ENCODE data around the gene ADAMTSL3. TPM values are rescaled to one million over a fixed set of nuclear protein-coding genes. Genes with fewer than 3 reads are reported as not detected.
A peak's percentile ranks its signal among the peaks of the same experiment; 100 is the strongest.
"Not testable (repeated sequence)": the region's sequence is repeated elsewhere in the genome, so short reads cannot be mapped to it uniquely, and the experiment has no call there.

Gene ADAMTSL3
- total and polyA plus RNA-seq, 2 donors (not counting 1 experiment from before 2014, with no cell fraction given), result 0.14 to 0.17 TPM

GRCh38 chr15:84054544-84054943 is 400.6 kb downstream of the ADAMTSL3 start:
- not testable (repeated sequence) for H3K9me3 ChIP-seq (ENCODE audit: control insufficient read depth, insufficient read depth, low read depth, low read length); H4K20me1 ChIP-seq (ENCODE audit: control insufficient read depth, extremely low read depth, insufficient read depth, low read length); H3K79me2 ChIP-seq (ENCODE audit: control insufficient read depth, insufficient read depth, low read length); H3K4me1 ChIP-seq (ENCODE audit: control insufficient read depth, extremely low read depth, insufficient read depth, low read length); H3K9ac ChIP-seq (ENCODE audit: insufficient read depth, low read length); H2AFZ ChIP-seq (ENCODE audit: low read length); H3K27me3 ChIP-seq (ENCODE audit: control insufficient read depth, insufficient read depth, low read length); H3K4me2 ChIP-seq (ENCODE audit: extremely low read depth, insufficient read depth, low read length); H3K36me3 ChIP-seq (ENCODE audit: control insufficient read depth, insufficient read depth, low read length); H3K4me3 ChIP-seq (replicated peaks in 1 of 4; ENCODE audit: control extremely low read depth in 1 of 4, insufficient read depth in 1 of 4, low read depth in 3 of 4, low read length in 4 of 4); H3K27ac ChIP-seq (ENCODE audit: insufficient read depth, low read length); DNase-seq (ENCODE audit: low read depth in 2 of 2)
- peak in 1 of 2 donors; percentile 11 for TF ChIP-seq CTCF (conservative IDR thresholded peaks at IDR 0.05 in 1 of 2, IDR thresholded peaks at IDR 0.05 in 1 of 2; ENCODE audit: low read depth in 1 of 2, low read length in 2 of 2)

- Histone ChIP-seq H4K20me1 (ENCODE audit: control insufficient read depth, extremely low read depth, insufficient read depth, low read length) (no peaks in the 10 kb centered on the region), H2AFZ (ENCODE audit: low read length) (no peak overlapping the region), H3K36me3 (ENCODE audit: control insufficient read depth, insufficient read depth, low read length) (no peaks in the 10 kb centered on the region), H3K4me2 (ENCODE audit: extremely low read depth, insufficient read depth, low read length) (no peak overlapping the region), H3K9me3 (ENCODE audit: control insufficient read depth, insufficient read depth, low read depth, low read length) (no peaks in the 10 kb centered on the region), H3K79me2 (ENCODE audit: control insufficient read depth, insufficient read depth, low read length) (no peaks in the 10 kb centered on the region), H3K4me3 (replicated peaks in 1 of 4; ENCODE audit: control extremely low read depth in 1 of 4, insufficient read depth in 1 of 4, low read depth in 3 of 4, low read length in 4 of 4) (no peak overlapping the region), H3K27ac (ENCODE audit: insufficient read depth, low read length) (no peak overlapping the region), H3K27me3 (ENCODE audit: control insufficient read depth, insufficient read depth, low read length) (no peaks in the 10 kb centered on the region), H3K4me1 (ENCODE audit: control insufficient read depth, extremely low read depth, insufficient read depth, low read length) (no peaks in the 10 kb centered on the region), H3K9ac (ENCODE audit: insufficient read depth, low read length) (no peak overlapping the region)
- no peak for DNase-seq (ENCODE audit: low read depth in 2 of 2)
- TF ChIP-seq CTCF (conservative IDR thresholded peaks at IDR 0.05 in 1 of 2, IDR thresholded peaks at IDR 0.05 in 1 of 2; ENCODE audit: low read depth in 1 of 2, low read length in 2 of 2) (no peak), EZH2 (IDR thresholded peaks at IDR 0.05; ENCODE audit: low read length, missing control alignments) (no peak)
These were observed 403.9 kb downstream of the ADAMTSL3 start for GRCh38 chr15:84057714-84058331.

- H2AFZ ChIP-seq (ENCODE audit: low read length); H3K27ac ChIP-seq (ENCODE audit: insufficient read depth, low read length); H3K9ac ChIP-seq (ENCODE audit: insufficient read depth, low read length); H3K4me3 ChIP-seq (replicated peaks in 1 of 4; ENCODE audit: control extremely low read depth in 1 of 4, insufficient read depth in 1 of 4, low read depth in 3 of 4, low read length in 4 of 4); H3K79me2 ChIP-seq (ENCODE audit: control insufficient read depth, insufficient read depth, low read length); H3K4me1 ChIP-seq (ENCODE audit: control insufficient read depth, extremely low read depth, insufficient read depth, low read length); H3K9me3 ChIP-seq (ENCODE audit: control insufficient read depth, insufficient read depth, low read depth, low read length); H4K20me1 ChIP-seq (ENCODE audit: control insufficient read depth, extremely low read depth, insufficient read depth, low read length); H3K4me2 ChIP-seq (ENCODE audit: extremely low read depth, insufficient read depth, low read length); H3K36me3 ChIP-seq (ENCODE audit: control insufficient read depth, insufficient read depth, low read length); H3K27me3 ChIP-seq (ENCODE audit: control insufficient read depth, insufficient read depth, low read length); DNase-seq (ENCODE audit: low read depth in 2 of 2): not testable (repeated sequence)
These were observed 409.8 kb downstream of the ADAMTSL3 start for GRCh38 chr15:84063674-84064073.

- H3K9ac ChIP-seq (ENCODE audit: insufficient read depth, low read length); H4K20me1 ChIP-seq (ENCODE audit: control insufficient read depth, extremely low read depth, insufficient read depth, low read length); H3K4me3 ChIP-seq (replicated peaks in 1 of 4; ENCODE audit: control extremely low read depth in 1 of 4, insufficient read depth in 1 of 4, low read depth in 3 of 4, low read length in 4 of 4); H3K79me2 ChIP-seq (ENCODE audit: control insufficient read depth, insufficient read depth, low read length); DNase-seq (ENCODE audit: low read depth in 2 of 2); H3K36me3 ChIP-seq (ENCODE audit: control insufficient read depth, insufficient read depth, low read length); H3K9me3 ChIP-seq (ENCODE audit: control insufficient read depth, insufficient read depth, low read depth, low read length); H2AFZ ChIP-seq (ENCODE audit: low read length); H3K4me1 ChIP-seq (ENCODE audit: control insufficient read depth, extremely low read depth, insufficient read depth, low read length); H3K27me3 ChIP-seq (ENCODE audit: control insufficient read depth, insufficient read depth, low read length); H3K4me2 ChIP-seq (ENCODE audit: extremely low read depth, insufficient read depth, low read length); H3K27ac ChIP-seq (ENCODE audit: insufficient read depth, low read length): not testable (repeated sequence)
These were observed 414.8 kb downstream of the ADAMTSL3 start for GRCh38 chr15:84068674-84069073.

- not testable (repeated sequence) for DNase-seq (ENCODE audit: low read depth in 2 of 2); H3K36me3 ChIP-seq (ENCODE audit: control insufficient read depth, insufficient read depth, low read length); H3K9me3 ChIP-seq (ENCODE audit: control insufficient read depth, insufficient read depth, low read depth, low read length); H3K4me1 ChIP-seq (ENCODE audit: control insufficient read depth, extremely low read depth, insufficient read depth, low read length); H3K79me2 ChIP-seq (ENCODE audit: control insufficient read depth, insufficient read depth, low read length); H4K20me1 ChIP-seq (ENCODE audit: control insufficient read depth, extremely low read depth, insufficient read depth, low read length); H3K27me3 ChIP-seq (ENCODE audit: control insufficient read depth, insufficient read depth, low read length); H3K9ac ChIP-seq (ENCODE audit: insufficient read depth, low read length); H3K4me2 ChIP-seq (ENCODE audit: extremely low read depth, insufficient read depth, low read length); H3K4me3 ChIP-seq (replicated peaks in 1 of 4; ENCODE audit: control extremely low read depth in 1 of 4, insufficient read depth in 1 of 4, low read depth in 3 of 4, low read length in 4 of 4); H3K27ac ChIP-seq (ENCODE audit: insufficient read depth, low read length); H2AFZ ChIP-seq (ENCODE audit: low read length)
These were observed 424.1 kb downstream of the ADAMTSL3 start for GRCh38 chr15:84078038-84078437.
